Astrocyte (in vitro differentiated cells and primary cell): Measurements from ENCODE around the gene IDI2. TPM values are rescaled to one million over a fixed set of nuclear protein-coding genes. Genes with fewer than 3 reads are reported as not detected.

Experiments
- DNase-seq: peaks from one replicate; pipeline ENCODE4 v3.0.0-alpha.2; 2010; ENCODE audit warnings: low read depth
- FAIRE-seq: peaks from 2 replicates; lab custom pipeline; 2011; peaks lifted over from hg19 to GRCh38; lab: Jason Lieb, UNC
- H2AFZ ChIP-seq: 2 replicates; pipeline ENCODE4 v1.6.0; 2012; ENCODE audit warnings: low read depth, low read length, inconsistent platforms
- H3K27ac ChIP-seq: 2 replicates; pipeline ENCODE4 v1.5.1; 2011; ENCODE audit warnings: low read depth, low read length, inconsistent platforms
- H3K27me3 ChIP-seq: 2 replicates; pipeline ENCODE4 v1.6.0; 2011; ENCODE audit warnings: low read length, inconsistent platforms; ENCODE audit not compliant: insufficient read depth
- H3K36me3 ChIP-seq: 2 replicates; pipeline ENCODE4 v1.5.1; 2011; ENCODE audit warnings: low read length, inconsistent platforms; ENCODE audit not compliant: insufficient read depth
- H3K4me1 ChIP-seq: 2 replicates; pipeline ENCODE4 v1.5.1; 2011; ENCODE audit warnings: low read length, inconsistent platforms; ENCODE audit not compliant: insufficient read depth
- H3K4me2 ChIP-seq: 2 replicates; pipeline ENCODE4 v1.6.0; 2012; ENCODE audit warnings: low read length, inconsistent platforms
- H3K4me3 ChIP-seq: 2 replicates; pipeline ENCODE4 v1.5.1; 2011; ENCODE audit warnings: low read depth, mild to moderate bottlenecking, low read length, inconsistent platforms; ENCODE audit not compliant: insufficient read depth
- H3K79me2 ChIP-seq: 2 replicates; pipeline ENCODE4 v1.6.0; 2012; ENCODE audit warnings: mild to moderate bottlenecking, low read length, inconsistent platforms; ENCODE audit not compliant: insufficient read depth
- H3K9ac ChIP-seq: 2 replicates; pipeline ENCODE4 v1.6.0; 2012; ENCODE audit warnings: mild to moderate bottlenecking, low read length, inconsistent platforms
- H3K9me3 ChIP-seq: 2 replicates; pipeline ENCODE4 v1.5.1; 2012; ENCODE audit warnings: low read depth, mild to moderate bottlenecking, low read length, inconsistent platforms; ENCODE audit not compliant: insufficient read depth
- H4K20me1 ChIP-seq: 2 replicates; pipeline ENCODE4 v1.6.0; 2012; ENCODE audit warnings: low read length, inconsistent platforms; ENCODE audit not compliant: insufficient read depth
- H3K27ac Mint-ChIP-seq: one replicate; pipeline ENCODE4 v1.8.0; 2021; ENCODE audit warnings: mild to moderate bottlenecking, mixed read lengths; ENCODE audit not compliant: unreplicated experiment
- H3K27me3 Mint-ChIP-seq: one replicate; pipeline ENCODE4 v1.8.0; 2021; ENCODE audit warnings: low read depth, mixed read lengths; ENCODE audit not compliant: unreplicated experiment
- H3K36me3 Mint-ChIP-seq: one replicate; pipeline ENCODE4 v1.8.0; 2021; ENCODE audit warnings: low read depth, mixed read lengths; ENCODE audit not compliant: unreplicated experiment
- H3K4me1 Mint-ChIP-seq: one replicate; pipeline ENCODE4 v1.8.0; 2021; ENCODE audit warnings: low read depth, mixed read lengths; ENCODE audit not compliant: unreplicated experiment
- H3K4me3 Mint-ChIP-seq: one replicate; pipeline ENCODE4 v1.8.0; 2021; ENCODE audit warnings: mild to moderate bottlenecking, moderate library complexity, mixed read lengths; ENCODE audit not compliant: unreplicated experiment
- H3K9me3 Mint-ChIP-seq: one replicate; pipeline ENCODE4 v1.8.0; 2021; ENCODE audit warnings: mild to moderate bottlenecking, mixed read lengths; ENCODE audit not compliant: unreplicated experiment
- EZH2 ChIP-seq: IDR thresholded peaks from 2 replicates; pipeline ENCODE4 v1.6.1; 2012; ENCODE audit warnings: mild to moderate bottlenecking, low read length, inconsistent platforms; ENCODE audit not compliant: insufficient read depth
- total RNA-seq: library from RNA; stranded (reverse); gene quantifications from 2 replicates; pipeline ENCODE4 v1.2.1, GENCODE V29; 2021
- TF ChIP-seq, protein P1 (sequence below): IDR thresholded peaks from 2 replicates; pipeline ENCODE4 v1.5.1; 2011; ENCODE audit warnings: low read depth, mild to moderate bottlenecking, inconsistent platforms, low read length, moderate library complexity; ENCODE audit not compliant: insufficient read depth

Gene IDI2
- total RNA-seq, 1 donor from 2014 or later: not detected

GRCh38 chr10:1009071-1009494 lies 16.6 kb downstream of the IDI2 start:
- peaks cover 40% of the 10 kb centered on the region for H3K79me2 ChIP-seq
- peaks cover 61% of the 10 kb centered on the region for H4K20me1 ChIP-seq
- no peak overlapping the region for H3K9ac ChIP-seq
- no peaks in the 10 kb centered on the region for H3K27me3 ChIP-seq
- H3K9me3 ChIP-seq: no peaks in the 10 kb centered on the region
- H3K4me3 Mint-ChIP-seq: no peak overlapping the region
- no peaks in the 10 kb centered on the region for H3K4me1 Mint-ChIP-seq
- H3K4me3 ChIP-seq: no peak overlapping the region
- no peaks in the 10 kb centered on the region for H3K27me3 Mint-ChIP-seq
- H2AFZ ChIP-seq: no peak overlapping the region
- H3K36me3 Mint-ChIP-seq: peaks cover 33% of the 10 kb centered on the region
- H3K9me3 Mint-ChIP-seq: no peaks in the 10 kb centered on the region
- H3K27ac Mint-ChIP-seq: no peak overlapping the region
- H3K4me2 ChIP-seq: no peak overlapping the region
- FAIRE-seq (no peak), DNase-seq (no peak)
- no peak overlapping the region for H3K27ac ChIP-seq
- peaks cover 76% of the 10 kb centered on the region for H3K36me3 ChIP-seq
- no peaks in the 10 kb centered on the region for H3K4me1 ChIP-seq
- TF ChIP-seq, protein P1, sequence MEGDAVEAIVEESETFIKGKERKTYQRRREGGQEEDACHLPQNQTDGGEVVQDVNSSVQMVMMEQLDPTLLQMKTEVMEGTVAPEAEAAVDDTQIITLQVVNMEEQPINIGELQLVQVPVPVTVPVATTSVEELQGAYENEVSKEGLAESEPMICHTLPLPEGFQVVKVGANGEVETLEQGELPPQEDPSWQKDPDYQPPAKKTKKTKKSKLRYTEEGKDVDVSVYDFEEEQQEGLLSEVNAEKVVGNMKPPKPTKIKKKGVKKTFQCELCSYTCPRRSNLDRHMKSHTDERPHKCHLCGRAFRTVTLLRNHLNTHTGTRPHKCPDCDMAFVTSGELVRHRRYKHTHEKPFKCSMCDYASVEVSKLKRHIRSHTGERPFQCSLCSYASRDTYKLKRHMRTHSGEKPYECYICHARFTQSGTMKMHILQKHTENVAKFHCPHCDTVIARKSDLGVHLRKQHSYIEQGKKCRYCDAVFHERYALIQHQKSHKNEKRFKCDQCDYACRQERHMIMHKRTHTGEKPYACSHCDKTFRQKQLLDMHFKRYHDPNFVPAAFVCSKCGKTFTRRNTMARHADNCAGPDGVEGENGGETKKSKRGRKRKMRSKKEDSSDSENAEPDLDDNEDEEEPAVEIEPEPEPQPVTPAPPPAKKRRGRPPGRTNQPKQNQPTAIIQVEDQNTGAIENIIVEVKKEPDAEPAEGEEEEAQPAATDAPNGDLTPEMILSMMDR: no peak
- no peak for TF ChIP-seq EZH2

GRCh38 chr10:1007583-1007982 lies 18.1 kb downstream of the IDI2 start:
- Mint-ChIP-seq H3K9me3 (no peaks in the 10 kb centered on the region), H3K4me1 (no peaks in the 10 kb centered on the region), H3K36me3 (peaks cover 37% of the 10 kb centered on the region), H3K27me3 (no peaks in the 10 kb centered on the region), H3K4me3 (no peak overlapping the region), H3K27ac (no peak overlapping the region)
- H4K20me1 ChIP-seq: peaks cover 67% of the 10 kb centered on the region
- no peak for TF ChIP-seq EZH2
- TF ChIP-seq, protein P1: no peak
- FAIRE-seq (no peak), DNase-seq (no peak)
- no peaks in the 10 kb centered on the region for H3K9me3 ChIP-seq
- H3K27me3 ChIP-seq: no peaks in the 10 kb centered on the region
- H3K27ac ChIP-seq: no peak overlapping the region
- H3K36me3 ChIP-seq: peaks cover 80% of the 10 kb centered on the region
- H3K79me2 ChIP-seq: peaks cover 55% of the 10 kb centered on the region
- H3K4me2 ChIP-seq: no peak overlapping the region
- no peak overlapping the region for H3K9ac ChIP-seq
- H3K4me1 ChIP-seq: no peaks in the 10 kb centered on the region
- no peak overlapping the region for H3K4me3 ChIP-seq
- no peak overlapping the region for H2AFZ ChIP-seq

- Histone ChIP-seq H3K4me3 (no peak overlapping the region), H3K4me1 (no peaks in the 10 kb centered on the region), H3K27ac (no peak overlapping the region), H3K9ac (no peak overlapping the region), H4K20me1 (peaks cover 75% of the 10 kb centered on the region), H3K4me2 (no peak overlapping the region), H3K9me3 (no peaks in the 10 kb centered on the region), H3K36me3 (peaks cover 72% of the 10 kb centered on the region), H3K79me2 (peaks cover 60% of the 10 kb centered on the region), H3K27me3 (no peaks in the 10 kb centered on the region), H2AFZ (no peak overlapping the region)
- Mint-ChIP-seq H3K4me1 (no peaks in the 10 kb centered on the region), H3K36me3 (peaks cover 37% of the 10 kb centered on the region), H3K4me3 (no peak overlapping the region), H3K27me3 (no peaks in the 10 kb centered on the region), H3K9me3 (peaks cover 4% of the 10 kb centered on the region), H3K27ac (no peak overlapping the region)
- DNase-seq: no peak
- no peak for FAIRE-seq
- no peak for TF ChIP-seq EZH2
- TF ChIP-seq, protein P1: no peak
Measured at GRCh38 chr10:1006573-1006972, 19.1 kb downstream of the IDI2 start.
